ENCODE results near the gene BRD4.

Gene BRD4

DNA sequence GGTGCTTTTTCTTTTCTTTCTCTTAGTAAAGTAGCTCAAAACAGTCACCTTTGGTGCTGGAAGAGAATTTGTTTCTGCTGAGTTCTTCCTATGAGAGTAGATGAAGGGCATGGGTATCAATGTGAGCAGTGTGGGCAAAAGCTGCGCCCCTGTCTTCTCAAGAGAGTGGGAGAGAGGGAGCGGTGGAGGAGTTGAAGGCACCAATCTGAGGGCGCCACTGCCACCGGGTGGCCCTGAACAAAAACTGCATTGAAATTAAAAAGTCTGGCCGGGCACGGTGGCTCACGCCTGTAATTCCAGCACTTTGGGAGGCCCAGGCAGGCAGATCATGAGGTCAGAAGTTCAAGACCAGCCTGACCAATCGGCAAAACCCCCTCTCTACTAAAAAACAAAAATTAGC is 71.4 kb downstream of the BRD4 start (continued):
- TF ChIP-seq ZNF292 (tag by site-specific recombination; IDR thresholded peaks at IDR 0.05; ENCODE audit: borderline replicate concordance, low read depth) = no peak
- TF ChIP-seq ZNF302 (tag by site-specific recombination; IDR thresholded peaks at IDR 0.05; ENCODE audit: low read depth) = no peak
- no peak for TF ChIP-seq ZNF2 (tag by site-specific recombination; IDR thresholded peaks at IDR 0.05)
- TF ChIP-seq, protein P1, sequence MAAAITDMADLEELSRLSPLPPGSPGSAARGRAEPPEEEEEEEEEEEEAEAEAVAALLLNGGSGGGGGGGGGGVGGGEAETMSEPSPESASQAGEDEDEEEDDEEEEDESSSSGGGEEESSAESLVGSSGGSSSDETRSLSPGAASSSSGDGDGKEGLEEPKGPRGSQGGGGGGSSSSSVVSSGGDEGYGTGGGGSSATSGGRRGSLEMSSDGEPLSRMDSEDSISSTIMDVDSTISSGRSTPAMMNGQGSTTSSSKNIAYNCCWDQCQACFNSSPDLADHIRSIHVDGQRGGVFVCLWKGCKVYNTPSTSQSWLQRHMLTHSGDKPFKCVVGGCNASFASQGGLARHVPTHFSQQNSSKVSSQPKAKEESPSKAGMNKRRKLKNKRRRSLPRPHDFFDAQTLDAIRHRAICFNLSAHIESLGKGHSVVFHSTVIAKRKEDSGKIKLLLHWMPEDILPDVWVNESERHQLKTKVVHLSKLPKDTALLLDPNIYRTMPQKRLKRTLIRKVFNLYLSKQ (tag by site-specific recombination; IDR thresholded peaks at IDR 0.05; ENCODE audit: borderline replicate concordance) = no peak
- TF ChIP-seq ZNF423 (tag by site-specific recombination; IDR thresholded peaks at IDR 0.05) = no peak
- TF ChIP-seq, protein P2, sequence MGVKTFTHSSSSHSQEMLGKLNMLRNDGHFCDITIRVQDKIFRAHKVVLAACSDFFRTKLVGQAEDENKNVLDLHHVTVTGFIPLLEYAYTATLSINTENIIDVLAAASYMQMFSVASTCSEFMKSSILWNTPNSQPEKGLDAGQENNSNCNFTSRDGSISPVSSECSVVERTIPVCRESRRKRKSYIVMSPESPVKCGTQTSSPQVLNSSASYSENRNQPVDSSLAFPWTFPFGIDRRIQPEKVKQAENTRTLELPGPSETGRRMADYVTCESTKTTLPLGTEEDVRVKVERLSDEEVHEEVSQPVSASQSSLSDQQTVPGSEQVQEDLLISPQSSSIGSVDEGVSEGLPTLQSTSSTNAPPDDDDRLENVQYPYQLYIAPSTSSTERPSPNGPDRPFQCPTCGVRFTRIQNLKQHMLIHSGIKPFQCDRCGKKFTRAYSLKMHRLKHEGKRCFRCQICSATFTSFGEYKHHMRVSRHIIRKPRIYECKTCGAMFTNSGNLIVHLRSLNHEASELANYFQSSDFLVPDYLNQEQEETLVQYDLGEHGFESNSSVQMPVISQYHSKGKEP (tag by site-specific recombination; IDR thresholded peaks at IDR 0.05) = no peak
- peak; percentile 41 for TF ChIP-seq ZNF654 (tag by site-specific recombination; IDR thresholded peaks at IDR 0.05; ENCODE audit: low read depth)
- no peak for TF ChIP-seq YY2 (tag by site-specific recombination; IDR thresholded peaks at IDR 0.05)
- TF ChIP-seq ZNF585B (tag by site-specific recombination; IDR thresholded peaks at IDR 0.05) = no peak
- no peak for TF ChIP-seq OVOL3 (tag by site-specific recombination; IDR thresholded peaks at IDR 0.05)

DNA sequence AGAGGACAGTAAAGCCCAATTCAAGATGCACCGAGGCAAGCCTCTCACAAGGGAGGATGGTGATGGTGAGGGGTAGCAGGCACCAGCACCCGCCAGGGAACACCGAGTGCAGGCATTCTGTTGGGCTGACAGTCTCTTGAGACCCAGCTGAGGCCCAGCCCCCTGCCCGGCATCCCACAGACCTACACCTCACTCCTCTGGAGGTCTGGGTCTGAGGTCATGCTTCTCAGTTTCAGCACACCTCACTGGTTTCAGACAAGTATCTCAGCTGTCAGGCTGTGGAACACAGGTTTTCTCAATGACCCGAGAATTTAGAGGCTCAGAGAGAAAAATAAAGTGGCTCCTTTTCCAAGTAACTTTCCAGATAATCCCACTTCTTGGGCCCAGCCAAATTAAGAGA is 72.4 kb downstream of the BRD4 start:
- TF ChIP-seq ZNF140 (tag by site-specific recombination; IDR thresholded peaks at IDR 0.05) = no peak
- TF ChIP-seq, protein P3, sequence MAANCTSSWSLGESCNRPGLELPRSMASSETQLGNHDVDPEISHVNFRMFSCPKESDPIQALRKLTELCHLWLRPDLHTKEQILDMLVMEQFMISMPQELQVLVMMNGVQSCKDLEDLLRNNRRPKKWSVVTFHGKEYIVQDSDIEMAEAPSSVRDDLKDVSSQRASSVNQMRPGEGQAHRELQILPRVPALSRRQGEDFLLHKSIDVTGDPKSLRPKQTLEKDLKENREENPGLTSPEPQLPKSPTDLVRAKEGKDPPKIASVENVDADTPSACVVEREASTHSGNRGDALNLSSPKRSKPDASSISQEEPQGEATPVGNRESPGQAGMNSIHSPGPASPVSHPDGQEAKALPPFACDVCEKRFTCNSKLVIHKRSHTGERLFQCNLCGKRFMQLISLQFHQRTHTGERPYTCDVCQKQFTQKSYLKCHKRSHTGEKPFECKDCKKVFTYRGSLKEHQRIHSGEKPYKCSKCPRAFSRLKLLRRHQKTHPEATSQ (tag by site-specific recombination; IDR thresholded peaks at IDR 0.05) = no peak
- TF ChIP-seq ZNF843 (tag by site-specific recombination; IDR thresholded peaks at IDR 0.05) = no peak
- TF ChIP-seq, protein P4, sequence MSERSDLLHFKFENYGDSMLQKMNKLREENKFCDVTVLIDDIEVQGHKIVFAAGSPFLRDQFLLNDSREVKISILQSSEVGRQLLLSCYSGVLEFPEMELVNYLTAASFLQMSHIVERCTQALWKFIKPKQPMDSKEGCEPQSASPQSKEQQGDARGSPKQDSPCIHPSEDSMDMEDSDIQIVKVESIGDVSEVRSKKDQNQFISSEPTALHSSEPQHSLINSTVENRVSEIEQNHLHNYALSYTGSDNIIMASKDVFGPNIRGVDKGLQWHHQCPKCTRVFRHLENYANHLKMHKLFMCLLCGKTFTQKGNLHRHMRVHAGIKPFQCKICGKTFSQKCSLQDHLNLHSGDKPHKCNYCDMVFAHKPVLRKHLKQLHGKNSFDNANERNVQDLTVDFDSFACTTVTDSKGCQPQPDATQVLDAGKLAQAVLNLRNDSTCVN (tag by site-specific recombination; optimal IDR thresholded peaks at IDR 0.05) = no peak
- no peak for TF ChIP-seq ZNF76 (tag by site-specific recombination; IDR thresholded peaks at IDR 0.05; ENCODE audit: borderline replicate concordance, low read depth)
- TF ChIP-seq PRDM1 (tag by site-specific recombination; IDR thresholded peaks at IDR 0.05) = no peak
- no peak for TF ChIP-seq ZNF747 (tag by site-specific recombination; IDR thresholded peaks at IDR 0.05)
- TF ChIP-seq ZNF174 (tag by site-specific recombination; IDR thresholded peaks at IDR 0.05) = no peak
- no peak for TF ChIP-seq ZNF654 (tag by site-specific recombination; IDR thresholded peaks at IDR 0.05; ENCODE audit: low read depth)
- TF ChIP-seq, protein P5, sequence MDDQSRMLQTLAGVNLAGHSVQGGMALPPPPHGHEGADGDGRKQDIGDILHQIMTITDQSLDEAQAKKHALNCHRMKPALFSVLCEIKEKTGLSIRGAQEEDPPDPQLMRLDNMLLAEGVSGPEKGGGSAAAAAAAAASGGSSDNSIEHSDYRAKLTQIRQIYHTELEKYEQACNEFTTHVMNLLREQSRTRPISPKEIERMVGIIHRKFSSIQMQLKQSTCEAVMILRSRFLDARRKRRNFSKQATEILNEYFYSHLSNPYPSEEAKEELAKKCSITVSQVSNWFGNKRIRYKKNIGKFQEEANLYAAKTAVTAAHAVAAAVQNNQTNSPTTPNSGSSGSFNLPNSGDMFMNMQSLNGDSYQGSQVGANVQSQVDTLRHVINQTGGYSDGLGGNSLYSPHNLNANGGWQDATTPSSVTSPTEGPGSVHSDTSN (CRISPR knock-in tag; IDR thresholded peaks at IDR 0.05) = no peak
- no peak for TF ChIP-seq ZBTB20 (tag by site-specific recombination; IDR thresholded peaks at IDR 0.05)
- Histone ChIP-seq H3K4me1 (ENCODE audit: control insufficient read depth, insufficient read depth, low read length) (no peaks in the 10 kb centered on the region), H3K9me3 (ENCODE audit: control insufficient read depth, insufficient read depth, low read depth, low read length) (no peaks in the 10 kb centered on the region), H3K4me3 (ENCODE audit: low read depth, low read length) (no peak overlapping the region), H3K36me3 (ENCODE audit: control insufficient read depth in 2 of 2, insufficient read depth in 1 of 2, low read length in 2 of 2) (peaks cover 53 to 100% of the 10 kb centered on the region in 2 experiments), H3K27ac (ENCODE audit: extremely low read depth, low read depth, low read length) (no peak overlapping the region)
- POLR2A ChIA-PET = interaction anchor here (0.5 kb wide), 1 partner anchor 23 kb away, joined by 13 read pairs; no protein-coding TSS in a partner anchor
- CTCF ChIA-PET = interaction anchor here (0.7 to 1.0 kb wide), 2 partner anchors 59 to 118 kb away, joined by 3 to 5 read pairs; no protein-coding TSS in a partner anchor

All from HEK293 (cell line).